GM08714 (cell line): ENCODE results near the gene MPHOSPH9.

Experiments
- H3K4me3 ChIP-seq: fragments of 200-500 bp; sonication (Bioruptor generic); 2 replicates; pipeline ENCODE4 v1.5.1; 2014; ENCODE audit warnings: mild to moderate bottlenecking, low read length, inconsistent platforms
- ZNF274 ChIP-seq: IDR thresholded peaks from 2 replicates; pipeline ENCODE4 v1.6.1; 2012; ENCODE audit warnings: mild to moderate bottlenecking, low read depth, low read length

Gene MPHOSPH9, protein sequence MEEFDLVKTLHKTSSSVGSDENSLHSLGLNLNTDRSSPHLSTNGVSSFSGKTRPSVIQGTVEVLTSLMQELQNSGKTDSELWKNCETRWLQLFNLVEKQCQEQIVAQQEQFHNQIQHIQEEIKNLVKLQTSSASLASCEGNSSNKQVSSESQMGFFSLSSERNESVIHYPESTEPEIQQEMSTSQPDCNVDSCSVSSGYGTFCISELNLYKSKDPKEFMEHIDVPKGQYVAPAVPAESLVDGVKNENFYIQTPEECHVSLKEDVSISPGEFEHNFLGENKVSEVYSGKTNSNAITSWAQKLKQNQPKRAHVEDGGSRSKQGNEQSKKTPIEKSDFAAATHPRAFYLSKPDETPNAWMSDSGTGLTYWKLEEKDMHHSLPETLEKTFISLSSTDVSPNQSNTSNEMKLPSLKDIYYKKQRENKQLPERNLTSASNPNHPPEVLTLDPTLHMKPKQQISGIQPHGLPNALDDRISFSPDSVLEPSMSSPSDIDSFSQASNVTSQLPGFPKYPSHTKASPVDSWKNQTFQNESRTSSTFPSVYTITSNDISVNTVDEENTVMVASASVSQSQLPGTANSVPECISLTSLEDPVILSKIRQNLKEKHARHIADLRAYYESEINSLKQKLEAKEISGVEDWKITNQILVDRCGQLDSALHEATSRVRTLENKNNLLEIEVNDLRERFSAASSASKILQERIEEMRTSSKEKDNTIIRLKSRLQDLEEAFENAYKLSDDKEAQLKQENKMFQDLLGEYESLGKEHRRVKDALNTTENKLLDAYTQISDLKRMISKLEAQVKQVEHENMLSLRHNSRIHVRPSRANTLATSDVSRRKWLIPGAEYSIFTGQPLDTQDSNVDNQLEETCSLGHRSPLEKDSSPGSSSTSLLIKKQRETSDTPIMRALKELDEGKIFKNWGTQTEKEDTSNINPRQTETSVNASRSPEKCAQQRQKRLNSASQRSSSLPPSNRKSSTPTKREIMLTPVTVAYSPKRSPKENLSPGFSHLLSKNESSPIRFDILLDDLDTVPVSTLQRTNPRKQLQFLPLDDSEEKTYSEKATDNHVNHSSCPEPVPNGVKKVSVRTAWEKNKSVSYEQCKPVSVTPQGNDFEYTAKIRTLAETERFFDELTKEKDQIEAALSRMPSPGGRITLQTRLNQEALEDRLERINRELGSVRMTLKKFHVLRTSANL

DNA sequence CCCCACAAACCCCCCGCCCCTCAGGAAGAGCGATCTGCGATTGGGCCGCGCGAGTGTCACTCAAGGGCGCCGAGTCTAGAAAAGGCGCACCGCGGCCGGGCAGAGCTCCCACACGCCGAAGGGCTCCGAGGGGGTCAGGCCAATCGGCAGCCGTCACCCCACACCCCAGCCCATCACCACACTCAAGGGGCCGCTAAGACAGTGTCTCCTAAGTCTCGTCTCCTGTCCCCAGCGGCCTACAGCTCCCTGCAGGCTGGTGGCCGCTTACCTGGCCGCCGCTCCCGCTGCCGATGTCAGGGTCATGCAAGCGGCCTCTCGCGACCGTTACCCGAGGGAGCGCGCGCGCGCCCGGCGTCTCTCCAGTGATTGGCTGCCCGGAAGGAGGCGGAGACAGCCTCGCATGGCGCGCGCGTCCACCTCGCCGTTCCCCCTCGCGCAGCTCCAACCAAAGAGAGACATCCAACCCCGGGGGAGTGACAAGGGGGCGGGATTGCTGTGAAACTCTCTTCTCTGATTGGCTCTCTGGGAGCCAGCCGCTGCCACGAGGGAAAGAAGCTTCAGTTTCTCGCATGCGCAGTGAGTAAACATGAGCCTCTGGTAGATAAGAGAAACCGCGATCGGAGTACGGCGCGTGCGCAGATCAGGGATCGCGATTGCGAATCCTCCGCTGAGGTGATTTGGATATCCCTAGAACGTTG lies at the start of gene MPHOSPH9, which contains the start of gene MTRFR:
TSS of gene MPHOSPH9 (minus strand) at position 335 of the 698 bp plus-strand sequence. CDS start 2,777 bp downstream, outside the sequence.
TSS of gene MTRFR (plus strand) at position 630 of the 698 bp plus-strand sequence. CDS start 20,239 bp downstream, outside the sequence.
- TF ChIP-seq ZNF274, result no peak

DNA sequence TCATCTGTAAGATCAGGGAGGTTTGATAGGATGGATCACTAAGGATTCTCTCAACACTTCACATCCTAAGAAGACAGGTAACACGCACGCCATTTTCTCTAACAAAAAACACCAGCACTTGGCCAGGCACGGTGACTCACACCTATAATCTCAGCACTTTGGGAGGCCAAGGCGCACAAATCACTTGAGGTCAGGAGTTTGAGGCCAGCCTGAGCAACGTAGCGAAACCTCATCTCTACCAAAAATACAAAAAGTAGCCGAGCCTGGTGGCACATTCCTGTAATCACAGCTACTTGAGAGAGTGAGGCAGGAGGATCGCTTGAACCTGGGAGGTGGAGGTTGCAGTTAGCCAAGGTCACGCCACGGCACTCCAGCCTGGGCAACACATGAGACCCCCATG lies 49.2 kb upstream of the MPHOSPH9 start:
- H3K4me3 ChIP-seq, result no peak overlapping the region
- no peak for TF ChIP-seq ZNF274

More for the DNA sequence above, at the start of gene MPHOSPH9, which contains the start of gene MTRFR:
- peak within 1 kb of the TSS; percentile 93 for H3K4me3 ChIP-seq

DNA sequence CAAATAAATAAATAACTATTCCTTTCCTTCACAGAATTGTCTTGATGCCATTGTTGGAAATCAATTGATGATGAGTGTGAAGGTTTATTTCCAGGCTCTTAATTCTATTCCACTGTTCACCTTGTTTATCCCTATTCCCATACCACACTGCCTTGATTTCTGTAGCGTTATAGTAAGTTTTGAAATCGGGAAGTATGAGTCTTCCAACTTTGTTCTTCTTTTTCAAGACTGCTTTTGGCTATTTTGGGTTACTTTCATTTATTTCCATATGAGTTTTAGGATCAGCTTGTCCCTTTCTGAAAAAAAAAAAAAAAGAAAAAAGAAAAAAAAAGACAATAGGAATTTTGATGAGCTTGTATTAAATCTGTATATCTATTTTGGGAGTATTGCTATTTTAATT lies 48.0 kb upstream of the MPHOSPH9 start:
- TF ChIP-seq ZNF274, result no peak
- H3K4me3 ChIP-seq, result no peak overlapping the region

DNA sequence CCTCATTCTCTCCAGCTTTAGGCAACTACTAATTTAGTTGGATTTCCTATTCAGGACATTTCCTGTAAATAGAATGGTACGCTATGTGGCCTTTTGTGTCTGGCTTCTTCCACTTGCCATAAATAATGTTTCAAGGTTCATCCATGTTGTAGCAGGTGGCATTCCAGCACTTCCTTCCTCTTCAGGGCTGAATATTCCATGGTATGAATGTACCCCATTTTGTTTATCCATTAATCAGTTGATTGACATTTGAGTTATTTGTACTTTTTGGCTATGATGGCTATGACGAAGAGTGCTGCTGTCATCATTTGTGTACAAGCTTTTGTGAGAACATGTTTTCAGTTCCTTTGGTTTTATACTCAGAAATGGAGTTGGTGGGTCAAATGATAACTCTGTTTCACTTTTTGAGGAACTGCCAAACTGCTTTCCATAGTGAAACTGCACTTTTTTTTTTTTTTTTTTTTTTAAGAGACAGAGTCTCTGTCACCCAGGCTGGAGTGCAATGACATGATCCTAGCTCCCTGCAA lies 45.2 kb upstream of the MPHOSPH9 start:
- no peak for TF ChIP-seq ZNF274
- H3K4me3 ChIP-seq, result no peak overlapping the region

DNA sequence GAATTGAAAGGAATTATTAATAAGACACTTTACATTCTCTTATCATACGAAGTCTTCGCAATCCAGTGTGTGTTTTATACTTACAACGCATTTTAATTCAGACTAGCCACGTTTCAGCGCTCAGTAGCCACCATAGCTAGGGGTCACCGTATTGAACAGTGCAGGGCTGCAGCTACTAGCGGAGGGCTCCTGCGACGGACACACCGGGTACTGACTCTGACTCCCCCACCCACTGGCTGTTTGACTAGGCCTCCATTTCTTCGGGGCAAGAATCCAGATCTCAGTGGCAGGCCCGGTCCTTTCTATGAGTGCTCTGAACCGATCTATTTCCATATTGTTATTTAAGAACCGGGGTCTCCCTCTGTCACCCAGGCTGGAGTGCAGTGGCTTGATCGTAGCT lies 40.2 kb upstream of the MPHOSPH9 start:
- no peak for TF ChIP-seq ZNF274
- H3K4me3 ChIP-seq, result no peak overlapping the region

DNA sequence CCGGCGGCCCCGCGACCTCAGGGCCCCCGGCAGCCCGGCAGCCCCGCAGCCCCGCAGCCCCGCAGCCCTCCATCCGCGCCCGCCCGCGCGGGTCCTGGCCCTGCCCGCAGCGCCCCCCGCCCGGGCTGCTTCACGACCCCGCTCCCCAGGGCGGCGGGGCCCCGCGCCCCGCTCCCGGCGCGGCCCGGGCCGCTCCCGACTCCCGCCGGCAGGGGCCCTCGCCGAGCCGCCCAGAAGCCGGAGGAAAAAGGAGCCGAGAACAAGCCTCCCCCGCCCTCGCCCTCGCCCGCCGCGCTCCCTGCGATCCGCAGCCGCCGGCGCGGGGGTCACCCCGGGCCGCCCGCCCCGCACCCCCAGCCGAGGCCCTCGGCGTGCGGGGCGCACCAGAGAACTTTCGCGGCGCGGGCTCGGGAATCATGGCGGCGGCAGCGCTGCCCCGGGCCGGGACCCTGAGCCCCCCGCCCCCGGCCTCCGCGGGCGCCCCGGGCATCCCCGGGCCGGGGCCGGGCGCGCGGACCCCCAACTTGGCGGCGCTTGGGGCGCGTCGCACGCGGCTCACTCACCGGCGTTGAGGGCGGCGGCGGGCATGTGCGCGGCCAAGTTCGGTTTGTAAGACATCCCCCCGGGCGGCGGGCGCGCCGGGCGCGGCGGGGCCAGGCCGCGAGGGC lies 38.2 kb upstream of the MPHOSPH9 start:
- H3K4me3 ChIP-seq, result peak overlapping the region; percentile 85
- TF ChIP-seq ZNF274, result no peak

DNA sequence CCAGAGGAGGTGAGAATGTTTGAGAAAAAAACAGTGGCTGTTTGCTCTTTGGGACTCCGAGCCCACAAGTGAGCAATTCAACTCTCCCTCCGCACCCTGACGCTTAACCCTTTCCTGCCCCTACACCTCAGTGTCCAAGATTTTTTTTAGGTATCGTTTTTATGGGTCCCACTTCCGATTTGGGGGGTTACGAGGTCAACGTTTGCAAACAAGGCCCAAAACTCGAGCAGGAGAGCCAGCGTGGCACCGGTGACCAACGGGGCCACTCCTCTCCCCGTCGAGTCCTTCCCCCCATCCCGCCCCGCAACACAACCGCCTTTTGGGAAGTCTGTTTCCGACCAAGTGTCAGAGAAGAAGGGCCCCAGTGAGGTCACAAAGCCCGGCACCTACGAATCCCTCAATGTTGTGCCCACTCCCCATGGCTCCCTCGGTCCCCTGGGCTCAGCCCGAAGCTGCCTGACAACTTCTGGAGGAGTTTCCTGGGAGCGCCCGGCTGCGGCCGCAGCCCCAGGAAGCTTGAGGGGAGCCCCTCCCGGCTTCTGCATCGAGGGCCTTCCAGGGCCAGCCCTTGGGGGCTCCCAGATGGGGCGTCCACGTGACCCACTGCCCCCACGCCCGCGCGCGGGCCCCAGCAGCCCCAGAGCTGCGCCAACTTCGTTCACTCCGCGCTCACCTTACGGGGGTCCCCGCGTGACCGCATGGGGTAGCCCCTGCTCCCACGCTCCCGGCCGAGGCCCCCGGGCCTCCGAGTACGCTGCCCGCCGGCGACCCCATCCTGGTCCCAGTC lies 37.5 kb upstream of the MPHOSPH9 start:
- H3K4me3 ChIP-seq, result peak overlapping the region; percentile 85
- no peak for TF ChIP-seq ZNF274

DNA sequence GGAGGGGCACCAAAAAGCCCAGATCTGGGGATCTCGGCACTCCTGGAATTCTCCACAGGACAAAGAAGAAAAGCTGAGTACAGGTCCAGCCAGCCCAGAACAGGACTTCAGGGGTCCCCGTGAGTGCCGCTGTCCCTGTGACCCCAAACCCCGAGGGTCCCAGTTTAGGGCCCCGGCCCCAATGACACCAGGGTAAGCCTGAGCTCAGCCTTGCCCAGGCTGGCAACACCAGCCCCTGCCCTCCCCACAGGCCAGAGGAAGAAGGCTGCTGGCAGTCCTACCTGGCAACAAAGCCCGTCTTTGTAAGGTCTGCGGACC lies 36.9 kb upstream of the MPHOSPH9 start:
- no peak for TF ChIP-seq ZNF274
- peak overlapping the region; percentile 85 for H3K4me3 ChIP-seq

DNA sequence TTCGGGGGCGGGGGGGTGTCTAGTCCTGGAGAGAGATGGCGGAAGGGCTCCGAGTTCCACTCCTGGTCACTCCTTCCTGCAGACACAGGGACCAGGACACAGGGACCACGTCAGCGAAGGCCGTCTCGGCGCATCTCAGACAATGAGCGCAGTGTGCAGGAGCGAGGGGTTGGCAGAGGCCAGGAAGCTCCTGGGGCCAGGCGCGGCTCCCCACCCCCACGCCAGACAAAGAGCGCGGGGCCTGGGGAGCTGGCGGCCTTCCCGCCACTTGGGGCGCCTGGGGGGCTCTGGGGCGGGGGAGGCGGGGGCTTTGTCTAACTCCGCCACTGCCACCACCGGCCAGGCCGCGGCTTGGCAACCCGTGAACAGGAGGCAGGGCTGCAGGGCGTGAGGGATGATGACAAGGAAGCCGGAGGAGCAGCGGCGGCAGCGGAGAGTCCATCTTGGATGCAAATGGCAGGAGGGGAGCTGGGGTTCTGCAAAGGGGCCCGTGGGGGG lies 36.5 kb upstream of the MPHOSPH9 start:
- peak overlapping the region; percentile 85; the same call in 1 of the 2 replicates for H3K4me3 ChIP-seq
- TF ChIP-seq ZNF274, result no peak

DNA sequence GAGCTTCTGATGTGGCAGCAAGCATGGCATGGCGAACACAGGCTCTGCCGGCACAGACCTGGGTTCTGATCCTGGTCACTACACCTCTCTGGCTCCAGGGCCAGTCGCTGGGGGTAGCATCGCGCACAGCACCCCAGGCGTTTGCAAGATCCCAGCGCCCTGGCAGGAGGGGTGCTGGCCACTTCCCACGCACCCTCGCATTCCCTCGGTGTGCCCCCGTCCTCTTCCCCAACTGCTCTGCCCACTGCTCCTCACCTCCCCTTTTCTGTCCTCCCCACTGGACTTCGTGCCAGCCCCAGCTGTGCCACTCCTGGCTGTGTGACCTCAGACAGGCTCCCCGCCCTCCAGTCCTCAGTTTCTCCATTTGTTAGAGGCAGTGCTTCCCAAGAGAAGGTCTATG lies 35.9 kb upstream of the MPHOSPH9 start:
- no peak for TF ChIP-seq ZNF274
- H3K4me3 ChIP-seq, result no peak overlapping the region; the same call in 1 of the 2 replicates

DNA sequence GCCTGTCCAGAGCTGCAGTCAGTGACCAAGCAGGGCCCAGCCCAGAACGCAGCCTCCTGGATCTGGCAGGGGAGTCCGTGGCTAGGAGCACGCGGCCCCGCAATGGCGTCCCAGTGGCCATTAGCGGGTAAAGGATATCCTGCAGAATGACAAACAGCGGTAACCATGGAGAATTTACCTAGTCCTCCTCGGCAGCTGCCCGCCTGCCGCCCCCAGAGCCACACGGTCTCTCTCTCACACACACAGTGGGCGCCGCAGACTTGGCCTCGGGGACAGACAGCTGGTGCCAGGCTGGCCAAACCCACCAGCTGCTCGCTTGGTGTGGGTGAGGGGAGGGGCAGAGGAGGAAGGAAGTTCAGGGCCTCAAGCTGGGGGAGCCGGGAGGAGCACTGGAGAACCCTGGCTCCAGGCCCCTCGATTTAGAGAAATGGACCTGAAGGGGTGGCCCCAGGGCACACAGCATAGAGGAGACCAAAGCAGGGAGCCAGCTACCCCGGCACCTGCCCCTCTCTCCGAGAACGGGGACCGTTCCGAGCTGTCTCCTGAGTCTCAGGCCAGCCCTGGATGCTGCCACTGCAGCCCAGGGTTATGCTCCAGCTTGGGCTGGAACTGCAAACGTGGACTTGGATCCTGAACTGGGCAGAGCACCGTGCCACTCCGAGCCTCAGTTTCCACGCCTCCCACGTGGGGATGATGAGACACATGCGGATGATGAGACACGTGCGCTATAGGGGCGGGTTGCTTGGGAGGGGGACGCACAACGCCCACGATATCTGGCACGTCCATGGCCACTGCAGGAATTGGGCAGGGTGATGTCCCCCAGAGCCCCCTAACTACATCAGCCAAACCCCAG lies 35.3 kb upstream of the MPHOSPH9 start:
- no peak for TF ChIP-seq ZNF274
- H3K4me3 ChIP-seq, result no peak overlapping the region; the same call in 1 of the 2 replicates

DNA sequence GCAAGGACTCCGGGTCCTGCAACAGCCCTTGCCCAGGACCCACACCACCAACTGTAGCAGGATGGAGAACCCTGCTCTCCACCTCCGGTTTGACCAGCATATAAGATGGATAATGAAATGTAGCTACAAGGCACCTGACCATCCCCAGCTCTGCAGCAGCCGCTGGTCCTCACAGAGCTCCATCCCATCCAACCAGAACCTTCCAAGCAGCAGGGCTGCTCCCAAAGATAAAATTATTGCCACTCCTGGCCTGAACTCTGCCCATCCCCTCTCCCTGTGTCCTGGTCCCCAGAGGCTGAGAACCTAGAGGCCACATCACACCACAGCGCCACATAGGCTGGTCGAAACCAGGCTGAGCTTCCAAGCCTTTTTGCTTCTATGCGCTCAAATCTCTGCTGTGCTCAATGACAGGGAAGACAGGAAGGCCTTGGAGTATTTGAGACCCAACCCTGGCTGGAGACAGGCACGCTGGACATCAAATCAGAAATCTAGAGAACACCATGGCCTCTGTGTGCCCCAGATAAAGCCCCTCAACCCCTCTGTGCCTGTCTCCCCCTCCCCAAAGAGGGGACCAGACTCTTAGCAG lies 34.5 kb upstream of the MPHOSPH9 start:
- H3K4me3 ChIP-seq, result no peak overlapping the region
- TF ChIP-seq ZNF274, result no peak
